ENCODE data around the gene ZSCAN9. TPM values are rescaled to one million over a fixed set of nuclear protein-coding genes. Genes with fewer than 3 reads are reported as not detected.
A peak's percentile ranks its signal among the peaks of the same experiment; 100 is the strongest.

Gene ZSCAN9
- total and polyA plus RNA-seq, 9 of the 15 experiments (the other 6 are each of a cell fraction or from before 2014, with no cell fraction given) = 18.8 to 48.9 (median 28.7) TPM

GRCh38 chr6:28213213-28213523 is 11.9 kb upstream of the ZSCAN9 start (continued):
- TF ChIP-seq ZBTB33 (CRISPR knock-in tag; IDR thresholded peaks at IDR 0.05) (peak; percentile 87), DIDO1 (tag; IDR thresholded peaks at IDR 0.05; ENCODE audit: low read depth) (no peak), U2AF1 (optimal IDR thresholded peaks at IDR 0.05; ENCODE audit: low read depth, low read length) (no peak), SAFB (IDR thresholded peaks at IDR 0.05; ENCODE audit: borderline replicate concordance, low read depth, low read length) (no peak), PPARD (CRISPR knock-in tag; IDR thresholded peaks at IDR 0.05) (no peak), ZNF3 (CRISPR knock-in tag; IDR thresholded peaks at IDR 0.05) (no peak), ZMIZ1 (IDR thresholded peaks at IDR 0.05; ENCODE audit: low read depth in 2 of 2, low read length in 2 of 2) (no peak), ZNF280A (IDR thresholded peaks at IDR 0.05; ENCODE audit: low read depth, partially characterized antibody) (no peak), SP1 (CRISPR knock-in tag; IDR thresholded peaks at IDR 0.05) (no peak), ZNF561 (CRISPR knock-in tag; conservative IDR thresholded peaks at IDR 0.05) (no peak), LEF1 (IDR thresholded peaks at IDR 0.05) (0 out of 2 replicates have a peak, but pooled peaks have one; percentile 1), STAT5A (IDR thresholded peaks at IDR 0.05; ENCODE audit: borderline replicate concordance, low read length) (no peak), KAT2B (IDR thresholded peaks at IDR 0.05; ENCODE audit: low read depth, low read length) (no peak), ZNF384 (IDR thresholded peaks at IDR 0.05; ENCODE audit: low read depth, low read length) (no peak), RNF2 (IDR thresholded peaks at IDR 0.05) (no peak), BDP1 (IDR thresholded peaks at IDR 0.05; ENCODE audit: insufficient read depth, insufficient read length) (no peak)

Measured in K562 (cell line).